OCI-LY7 (cell line): ENCODE measurements around the gene MYOC. TPM values are rescaled to one million over a fixed set of nuclear protein-coding genes. Genes with fewer than 3 reads are reported as not detected.
A peak's percentile ranks its signal among the peaks of the same experiment; 100 is the strongest.
"Not testable (repeated sequence)": the region's sequence is repeated elsewhere in the genome, so short reads cannot be mapped to it uniquely, and the experiment has no call there.

Experiments used
- BruUV-seq: library from RNA; stranded (reverse); fragments of 400-500 nt; replicated peaks from 2 replicates; lab custom pipeline; 2021; lab: Mats Ljungman, UMichigan
- CTCF ChIA-PET: fragments of 300-600 bp; sonication (Branson Sonifier 250); formaldehyde crosslinking; loops from one replicate; lab custom pipeline; 2022; ENCODE audit warnings: antibody characterized with exemption; ENCODE audit not compliant: unreplicated experiment; lab: Charles Lee
- POLR2A ChIA-PET: fragments of 300-600 bp; sonication (Branson Sonifier 250); formaldehyde crosslinking; loops from one replicate; lab custom pipeline; 2022; ENCODE audit warnings: antibody characterized with exemption; lab: Charles Lee
- DNase-seq: peaks from one replicate; pipeline ENCODE4 v3.0.0-alpha.2; 2015; ENCODE audit warnings: low spot score
- H2AFZ ChIP-seq: fragments of 200-600 bp; sonication (generic), shearing (Covaris generic); 2 replicates; pipeline ENCODE4 v1.6.1; 2014; ENCODE audit warnings: mild to moderate bottlenecking, antibody characterized with exemption, low read length, moderate library complexity
- H3K27ac ChIP-seq: fragments of 200-600 bp; sonication (generic); 2 replicates; pipeline ENCODE4 v1.5.1; 2014; ENCODE audit warnings: mixed run types, low read depth, mild to moderate bottlenecking, moderate library complexity, low read length, inconsistent platforms; ENCODE audit not compliant: poor library complexity, severe bottlenecking
- H3K36me3 ChIP-seq: fragments of 200-600 bp; sonication (generic); 2 replicates; pipeline ENCODE4 v1.6.1; 2014; ENCODE audit warnings: mild to moderate bottlenecking, antibody characterized with exemption, low read length, moderate library complexity, mixed read lengths; ENCODE audit not compliant: insufficient read depth
- H3K4me1 ChIP-seq: fragments of 200-600 bp; sonication (generic); 2 replicates; pipeline ENCODE4 v1.5.1; 2014; ENCODE audit warnings: mild to moderate bottlenecking, low read length; ENCODE audit not compliant: insufficient read depth, poor library complexity, severe bottlenecking
- H3K4me2 ChIP-seq: fragments of 200-600 bp; sonication (generic); 2 replicates; pipeline ENCODE4 v1.6.1; 2014; ENCODE audit warnings: mild to moderate bottlenecking, low read length
- H3K4me3 ChIP-seq: fragments of 200-600 bp; sonication (generic); 2 replicates; pipeline ENCODE4 v1.5.1; 2014; ENCODE audit warnings: mild to moderate bottlenecking, low read depth, low read length; ENCODE audit not compliant: poor library complexity, severe bottlenecking
- H3K79me2 ChIP-seq: fragments of 200-600 bp; sonication (generic); 2 replicates; pipeline ENCODE4 v1.6.1; 2016; ENCODE audit warnings: low read depth, mild to moderate bottlenecking, low read length, moderate library complexity, mixed read lengths; ENCODE audit not compliant: insufficient read depth
- H3K9me2 ChIP-seq: fragments of 200-600 bp; sonication (generic); 2 replicates; pipeline ENCODE4 v1.6.1; 2016; ENCODE audit warnings: mild to moderate bottlenecking, low read length, mixed read lengths; ENCODE audit not compliant: insufficient read depth
- H3K9me3 ChIP-seq: fragments of 200-600 bp; sonication (generic); 2 replicates; pipeline ENCODE4 v1.6.1; 2014; ENCODE audit warnings: mild to moderate bottlenecking, mixed run types, low read length, mixed read lengths
- H4K20me1 ChIP-seq: fragments of 200-600 bp; sonication (generic); 2 replicates; pipeline ENCODE4 v1.6.1; 2014; ENCODE audit warnings: mild to moderate bottlenecking, antibody characterized with exemption, low read length, moderate library complexity, mixed read lengths; ENCODE audit not compliant: insufficient read depth
- EZH2phosphoT487 ChIP-seq: fragments of 200-600 bp; sonication (generic); IDR thresholded peaks from 2 replicates; pipeline ENCODE4 v1.6.1; 2018; ENCODE audit warnings: low read depth, borderline replicate concordance, mild to moderate bottlenecking, mixed run types, antibody characterized with exemption, low read length, moderate library complexity, mixed read lengths
- intact Hi-C: fragments of 100-400 bp; cut with micrococcal nuclease; formaldehyde crosslinking; loops from one replicate; pipeline ENCODE4 v1.10.0; 2022; ENCODE audit not compliant: unreplicated experiment
- total RNA-seq, 2 experiments: library from RNA; depleted of rRNA in 1 of 2; stranded (reverse); fragments of >200 nt in 1 of 2; shearing (Covaris generic) in 1 of 2; gene quantifications; 2 replicates each; pipeline ENCODE4 v1.2.3, GENCODE V29; 2014 to 2022
- TF ChIP-seq, protein P1 (sequence below): fragments of 200-600 bp; sonication (generic); conservative IDR thresholded peaks from 2 replicates; pipeline ENCODE4 v1.5.1; 2014; ENCODE audit warnings: mild to moderate bottlenecking, antibody characterized with exemption, low read length, moderate library complexity, mixed read lengths

MYOC gene
- total RNA-seq, 2 experiments from 2014 or later, result not detected

GRCh38 chr1:171661076-171661650 lies 8.7 kb upstream of the MYOC start:
- Histone ChIP-seq H4K20me1 (no peaks in the 10 kb centered on the region), H3K4me2 (no peak overlapping the region), H3K36me3 (no peaks in the 10 kb centered on the region), H3K4me3 (no peak overlapping the region), H3K27ac (no peak overlapping the region), H3K4me1 (no peaks in the 10 kb centered on the region), H3K9me3 (no peaks in the 10 kb centered on the region), H2AFZ (no peak overlapping the region; the same call in 1 of the 2 replicates), H3K9me2 (no peaks in the 10 kb centered on the region), H3K79me2 (no peaks in the 10 kb centered on the region)
- ChIA-PET CTCF (no interaction called here), POLR2A (interaction anchor here (0.6 kb wide), 1 partner anchor 308 kb away, joined by 3 read pairs; no protein-coding TSS in a partner anchor)
- TF ChIP-seq EZH2phosphoT487, result no peak
- TF ChIP-seq, protein P1, sequence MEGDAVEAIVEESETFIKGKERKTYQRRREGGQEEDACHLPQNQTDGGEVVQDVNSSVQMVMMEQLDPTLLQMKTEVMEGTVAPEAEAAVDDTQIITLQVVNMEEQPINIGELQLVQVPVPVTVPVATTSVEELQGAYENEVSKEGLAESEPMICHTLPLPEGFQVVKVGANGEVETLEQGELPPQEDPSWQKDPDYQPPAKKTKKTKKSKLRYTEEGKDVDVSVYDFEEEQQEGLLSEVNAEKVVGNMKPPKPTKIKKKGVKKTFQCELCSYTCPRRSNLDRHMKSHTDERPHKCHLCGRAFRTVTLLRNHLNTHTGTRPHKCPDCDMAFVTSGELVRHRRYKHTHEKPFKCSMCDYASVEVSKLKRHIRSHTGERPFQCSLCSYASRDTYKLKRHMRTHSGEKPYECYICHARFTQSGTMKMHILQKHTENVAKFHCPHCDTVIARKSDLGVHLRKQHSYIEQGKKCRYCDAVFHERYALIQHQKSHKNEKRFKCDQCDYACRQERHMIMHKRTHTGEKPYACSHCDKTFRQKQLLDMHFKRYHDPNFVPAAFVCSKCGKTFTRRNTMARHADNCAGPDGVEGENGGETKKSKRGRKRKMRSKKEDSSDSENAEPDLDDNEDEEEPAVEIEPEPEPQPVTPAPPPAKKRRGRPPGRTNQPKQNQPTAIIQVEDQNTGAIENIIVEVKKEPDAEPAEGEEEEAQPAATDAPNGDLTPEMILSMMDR, result no peak
- intact Hi-C loops, result no loop called here
- no peak for DNase-seq
- no TSS peak for BruUV-seq

DNA sequence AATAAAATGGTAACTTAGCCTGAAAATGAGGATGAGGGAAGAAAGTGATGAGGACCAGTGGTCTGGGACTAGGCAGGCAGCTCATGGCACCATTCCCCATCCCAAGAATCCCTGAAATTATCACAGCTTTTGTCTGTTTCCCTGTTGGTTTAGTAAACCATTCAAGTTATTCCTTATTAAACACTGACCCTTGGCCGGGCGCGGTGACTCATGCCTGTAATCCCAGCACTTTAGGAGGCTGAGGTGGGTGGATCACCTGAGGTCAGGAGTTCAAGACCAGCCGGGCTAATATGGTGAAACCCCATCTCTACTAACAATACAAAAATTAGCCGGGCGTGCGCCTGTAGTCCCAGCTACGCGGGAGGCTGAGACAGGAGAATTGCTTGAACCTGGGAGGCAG lies 3.7 kb upstream of the MYOC start:
- intact Hi-C loops, result loop anchor here (10.0 kb wide), 1 partner anchor 59 kb away; no protein-coding TSS in a partner anchor
- H3K4me2 ChIP-seq, H3K4me1 ChIP-seq, POLR2A ChIA-PET, CTCF ChIA-PET, H2AFZ ChIP-seq, DNase-seq, BruUV-seq, H4K20me1 ChIP-seq, H3K9me3 ChIP-seq, H3K36me3 ChIP-seq, H3K4me3 ChIP-seq, H3K9me2 ChIP-seq, H3K27ac ChIP-seq, H3K79me2 ChIP-seq: not testable (repeated sequence)

DNA sequence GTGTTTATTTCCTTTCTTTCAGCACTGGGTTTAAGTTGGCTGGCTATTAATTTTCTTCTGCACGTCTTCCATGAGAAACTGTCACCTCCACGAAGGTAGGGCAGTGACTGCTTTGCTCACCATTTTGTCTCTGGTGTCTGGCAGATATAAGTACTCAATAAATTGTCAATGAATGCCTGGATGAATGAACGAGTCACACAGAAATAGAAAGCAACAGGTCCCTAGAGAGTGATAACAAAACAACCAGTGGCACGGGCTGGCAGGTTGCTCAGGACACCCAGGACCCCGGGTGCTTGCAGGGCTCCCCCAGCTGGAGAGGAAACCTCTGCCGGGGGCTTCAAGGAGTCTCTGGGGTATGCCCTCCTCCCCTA lies 3.2 kb upstream of the MYOC start:
- Histone ChIP-seq H3K4me3 (no peak overlapping the region), H2AFZ (no peak overlapping the region; the same call in 1 of the 2 replicates)
- POLR2A ChIA-PET, result no interaction called here

More for the DNA sequence above, 3.2 kb upstream of the MYOC start:
- intact Hi-C loops, result loop anchor here (10.0 kb wide), 1 partner anchor 59 kb away; no protein-coding TSS in a partner anchor
- H3K79me2 ChIP-seq, result no peaks in the 10 kb centered on the region
- H3K4me1 ChIP-seq, result no peaks in the 10 kb centered on the region
- H3K36me3 ChIP-seq, result no peaks in the 10 kb centered on the region
- TF ChIP-seq, protein P1, result peak; percentile 58; the same call in 1 of the 2 replicates
- TF ChIP-seq EZH2phosphoT487, result no peak
- CTCF ChIA-PET, result no interaction called here
- BruUV-seq, result no TSS peak
- H3K4me2 ChIP-seq, result peak overlapping the region; percentile 17; the same call in 1 of the 2 replicates
- no peak overlapping the region for H3K27ac ChIP-seq
- H3K9me3 ChIP-seq, result no peaks in the 10 kb centered on the region
- DNase-seq, result no peak
- H4K20me1 ChIP-seq, result no peaks in the 10 kb centered on the region
- H3K9me2 ChIP-seq, result no peaks in the 10 kb centered on the region
